ENCODE results near the gene CHERP.
"Not testable (repeated sequence)": the region's sequence is repeated elsewhere in the genome, so short reads cannot be mapped to it uniquely, and the experiment has no call there.

CHERP gene

DNA sequence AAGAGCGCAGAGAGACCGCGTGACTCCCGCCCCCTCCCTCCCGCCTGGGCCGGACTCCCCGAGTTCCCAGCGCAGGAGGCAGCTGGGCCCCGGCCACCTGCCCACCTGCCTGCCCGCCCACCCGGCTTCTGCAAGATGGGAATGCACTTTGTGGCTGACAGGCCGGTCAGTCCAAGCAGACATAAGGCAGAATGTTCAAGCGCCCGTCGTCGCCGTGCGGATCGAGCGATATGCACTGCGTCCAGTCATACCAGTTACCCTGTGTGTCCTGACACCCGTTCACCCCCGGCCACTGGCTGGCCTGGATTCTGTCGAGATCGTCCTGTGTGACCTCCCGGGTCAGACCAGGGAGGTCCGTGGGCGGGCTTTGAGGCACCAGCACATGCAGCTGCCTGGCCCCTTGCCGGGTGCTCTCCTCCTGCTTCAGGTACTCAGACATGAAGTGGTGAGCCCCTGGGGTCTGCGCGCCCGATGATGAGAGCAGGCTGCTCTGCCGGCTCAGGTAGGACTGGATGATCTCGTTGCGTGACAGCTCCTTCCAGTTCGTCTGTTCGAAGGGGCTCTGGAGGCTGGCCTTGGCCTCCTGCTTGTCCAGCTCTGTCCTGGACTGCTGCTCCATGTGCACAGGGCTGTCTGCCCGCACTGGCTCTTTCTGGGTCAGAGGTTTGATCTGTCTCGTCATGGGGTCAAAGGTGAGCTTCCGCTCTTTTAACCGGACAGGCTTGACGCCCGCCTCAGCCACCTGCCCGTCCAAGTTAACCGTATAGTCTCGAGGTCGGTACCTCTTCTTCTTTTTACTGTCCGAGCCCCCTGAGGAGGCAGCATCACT lies 33.8 kb upstream of the CHERP start:
- no peak for DNase-seq

- DNase-seq, result no peak
Measured at GRCh38 chr19:16575282-16575681, 33.0 kb upstream of the CHERP start.

- no peak for DNase-seq
Measured at GRCh38 chr19:16573925-16574324, 31.7 kb upstream of the CHERP start.

DNA sequence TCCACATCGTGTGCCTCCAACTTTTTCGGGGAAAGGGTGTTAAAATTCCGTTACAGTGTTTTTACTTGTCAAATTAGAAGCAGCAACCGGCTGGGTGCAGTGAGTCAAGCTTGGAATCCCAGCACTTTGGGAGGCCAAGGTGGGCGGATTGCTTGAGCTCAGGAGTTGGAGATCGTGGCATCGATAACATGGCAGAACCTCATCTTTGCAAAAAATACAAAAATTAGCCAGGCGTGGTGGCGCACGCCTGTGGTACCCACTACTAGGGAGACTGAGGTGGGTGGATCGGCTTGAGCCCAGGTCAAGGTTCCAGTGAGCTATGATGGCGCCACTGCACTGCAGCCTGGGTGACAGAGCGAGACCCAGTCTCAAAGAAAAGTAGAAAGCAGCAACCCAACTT lies 31.1 kb upstream of the CHERP start:
- no peak for DNase-seq

- DNase-seq, result peak; percentile 98
Measured at GRCh38 chr19:16572332-16573211, 30.3 kb upstream of the CHERP start, which contains the start of gene SLC35E1. Gene SLC35E1, minus strand, starts transcription at chr19:16572415. Its CDS starts 51 bp downstream, at chr19:16572364.

- DNase-seq, result peak; percentile 21
Measured at GRCh38 chr19:16571822-16572331, 29.6 kb upstream of the CHERP start.

DNA sequence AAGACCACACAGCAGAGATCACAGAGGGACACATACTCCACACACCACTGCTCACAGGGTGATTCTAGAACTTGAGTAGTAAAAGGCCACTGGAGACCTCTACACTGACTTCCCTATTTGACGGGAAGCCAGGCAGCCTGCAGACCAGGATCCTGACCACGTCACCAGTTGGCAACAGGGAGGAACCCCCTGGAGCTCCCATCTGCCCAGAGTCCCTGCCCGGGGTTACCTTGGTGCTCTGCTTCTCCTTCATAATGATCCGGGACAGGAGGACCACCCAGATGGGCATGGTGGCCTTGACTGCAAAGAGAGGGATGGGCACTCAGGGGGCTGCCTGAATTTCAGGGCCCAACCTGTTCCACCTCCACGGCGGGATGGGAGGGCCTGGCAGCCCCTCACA lies 29.0 kb upstream of the CHERP start:
- DNase-seq, result peak; percentile 63

- no peak for DNase-seq
Measured at GRCh38 chr19:16569609-16570320, 27.5 kb upstream of the CHERP start.

- DNase-seq, result no peak
Measured at GRCh38 chr19:16566702-16567101, 24.5 kb upstream of the CHERP start.

DNA sequence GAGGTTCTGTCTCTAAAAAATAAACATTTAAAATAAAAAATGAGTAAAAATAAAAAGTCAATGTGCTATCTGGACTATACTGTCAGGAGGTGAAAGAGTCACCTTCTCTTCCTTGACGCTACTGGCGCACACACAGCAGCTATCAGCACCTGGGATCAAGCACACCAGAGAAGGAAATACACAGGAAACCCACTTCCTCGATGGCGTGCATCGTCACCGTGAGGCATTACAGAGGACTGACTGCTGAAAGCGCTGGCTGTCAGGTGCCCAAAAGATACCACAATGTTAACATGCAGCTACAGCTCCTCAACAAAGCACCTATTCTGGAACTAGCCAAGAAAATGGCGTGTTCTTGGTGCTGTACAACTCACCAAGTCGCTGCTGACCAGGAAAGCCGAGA lies 23.9 kb upstream of the CHERP start:
- DNase-seq, result no peak

DNA sequence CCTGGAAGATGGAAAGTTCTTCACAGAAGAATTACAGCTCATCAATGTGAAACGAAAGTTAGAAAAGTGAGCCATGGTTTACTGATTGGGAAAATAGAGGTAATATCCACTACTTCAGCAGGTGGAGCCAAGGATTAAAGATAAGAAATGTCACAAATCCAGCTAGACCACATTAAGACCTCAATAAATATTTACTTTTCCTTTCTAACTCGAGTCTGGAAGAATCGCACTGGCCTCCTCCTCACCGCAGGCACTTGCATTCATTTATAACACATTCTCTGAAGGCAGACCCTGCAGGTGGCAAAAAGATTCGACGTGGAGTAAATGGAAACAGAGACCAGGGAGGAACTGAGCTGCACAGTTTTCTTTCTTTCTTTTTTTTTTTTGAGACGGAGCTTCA lies 22.6 kb upstream of the CHERP start:
- no peak for DNase-seq

DNA sequence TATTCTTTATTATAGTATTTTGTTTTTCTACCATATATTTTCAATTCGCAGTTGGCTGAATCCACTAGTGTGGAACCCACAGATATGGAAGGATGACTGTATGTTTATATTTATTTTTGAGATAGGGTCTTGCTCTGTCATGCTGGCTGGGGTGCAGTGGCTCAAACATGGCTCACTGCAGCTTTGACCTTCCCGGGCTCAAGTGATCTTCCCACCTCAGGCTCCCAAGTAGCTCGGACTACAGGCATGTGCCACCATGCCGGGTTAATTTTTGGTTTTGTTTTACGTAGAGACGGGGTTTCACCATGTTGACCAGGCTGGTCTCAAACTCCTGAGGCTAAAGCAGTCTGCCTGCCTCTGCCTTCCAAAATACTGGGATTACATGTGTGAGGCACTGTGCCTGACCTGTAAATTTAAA lies 20.4 kb upstream of the CHERP start:
- DNase-seq, result no peak

GRCh38 chr19:16561382-16561781 lies 19.1 kb upstream of the CHERP start:
- DNase-seq, result no peak

- no peak for DNase-seq
Measured at GRCh38 chr19:16559780-16560276, 17.6 kb upstream of the CHERP start.

DNA sequence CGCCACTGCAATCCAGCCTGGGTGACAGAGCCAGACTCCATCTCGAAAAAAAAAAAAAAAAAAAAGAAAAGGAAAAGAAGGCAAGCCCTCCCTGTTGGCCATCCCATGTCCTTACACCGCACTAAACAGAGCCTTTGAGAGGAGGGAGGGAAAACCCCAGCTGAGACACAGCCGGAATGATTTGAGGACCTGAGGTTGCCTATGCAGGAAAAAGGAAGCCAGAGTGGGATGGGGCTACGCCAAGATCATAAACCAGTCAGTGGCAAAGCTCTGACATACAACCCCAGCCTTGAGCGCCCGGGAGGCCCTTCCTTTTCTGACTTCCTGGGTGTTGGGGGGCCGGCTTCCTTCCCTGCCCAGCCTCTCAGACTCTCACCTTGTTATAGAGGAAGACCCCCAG lies 12.5 kb upstream of the CHERP start:
- DNase-seq, result no peak

- not testable (repeated sequence) for DNase-seq
Measured at GRCh38 chr19:16551902-16552301, 9.7 kb upstream of the CHERP start.

DNA sequence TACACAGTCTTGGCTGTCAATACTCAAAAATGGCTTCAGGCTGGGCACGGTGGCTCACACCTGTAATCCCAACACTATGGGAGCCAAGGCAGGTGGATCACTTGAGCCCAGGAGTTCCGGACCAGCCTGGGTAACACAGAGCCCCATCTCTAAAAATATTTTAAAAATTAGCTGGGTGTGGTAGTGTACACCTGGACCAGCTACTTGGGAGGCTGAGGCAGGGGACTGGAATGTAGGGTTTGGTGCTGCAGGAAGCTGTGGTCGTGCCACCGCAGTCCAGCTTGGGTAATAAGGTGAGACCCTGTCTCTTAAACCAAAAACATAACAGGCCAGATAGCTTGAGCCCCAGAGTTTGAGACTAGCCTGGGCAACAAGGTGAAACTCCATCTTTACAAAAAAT lies 6.7 kb upstream of the CHERP start:
- DNase-seq, result no peak

DNA sequence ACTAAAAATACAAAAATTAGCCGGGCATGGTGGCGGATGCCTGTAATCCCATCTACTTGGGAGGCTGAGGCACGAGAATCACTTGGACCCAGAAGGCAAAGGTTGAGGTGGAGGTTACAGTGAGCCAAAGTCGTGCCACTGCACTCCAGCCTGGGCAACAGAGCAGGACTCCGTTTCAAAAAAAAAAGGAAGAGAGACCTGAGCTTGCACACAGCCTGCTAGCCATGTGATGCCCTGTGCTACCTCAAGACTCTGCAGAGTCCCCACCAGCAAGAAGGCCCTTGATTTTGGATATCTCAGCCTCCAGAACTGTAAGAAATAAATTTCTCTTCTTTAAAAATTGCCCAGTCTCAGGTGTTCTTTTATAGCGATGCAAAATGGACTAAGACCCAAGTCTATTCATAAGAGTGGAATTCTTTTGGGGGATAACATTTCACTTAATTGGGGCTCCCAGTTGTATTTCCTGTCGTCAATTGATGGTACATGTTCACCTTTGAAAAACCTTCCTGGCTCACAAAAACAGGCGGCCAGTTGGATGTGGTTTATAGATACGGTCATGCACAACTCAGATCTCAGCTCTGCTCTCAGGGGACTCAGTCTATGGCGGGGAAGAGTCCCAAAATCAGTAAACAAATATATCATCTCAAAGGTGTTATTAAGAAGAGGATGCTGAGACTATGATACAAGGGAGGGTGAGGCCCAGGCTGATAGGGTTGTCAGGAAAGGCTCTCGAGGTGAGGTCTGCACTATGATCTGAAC lies 2.4 kb upstream of the CHERP start:
- DNase-seq, result no peak

DNA sequence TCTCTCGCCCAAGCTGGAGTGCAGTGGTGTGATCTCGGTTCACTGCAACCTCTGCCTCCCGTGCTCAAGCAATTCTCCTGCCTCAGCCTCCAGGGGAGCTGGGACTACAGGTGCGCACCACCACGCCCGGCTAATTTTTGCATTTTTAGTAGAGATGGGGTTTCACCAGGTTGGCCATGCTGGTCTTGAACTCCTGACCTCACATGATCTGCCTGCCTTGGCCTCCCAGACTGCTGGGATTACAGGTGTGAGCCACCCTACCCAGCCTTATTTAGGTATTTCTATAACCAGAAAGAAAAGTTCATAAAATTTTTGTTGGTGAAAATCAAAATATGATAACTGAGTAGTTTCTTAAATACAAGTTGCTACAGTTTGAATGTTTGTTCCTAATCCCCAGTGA lies 1.5 kb upstream of the CHERP start:
- DNase-seq, result not testable (repeated sequence)

DNA sequence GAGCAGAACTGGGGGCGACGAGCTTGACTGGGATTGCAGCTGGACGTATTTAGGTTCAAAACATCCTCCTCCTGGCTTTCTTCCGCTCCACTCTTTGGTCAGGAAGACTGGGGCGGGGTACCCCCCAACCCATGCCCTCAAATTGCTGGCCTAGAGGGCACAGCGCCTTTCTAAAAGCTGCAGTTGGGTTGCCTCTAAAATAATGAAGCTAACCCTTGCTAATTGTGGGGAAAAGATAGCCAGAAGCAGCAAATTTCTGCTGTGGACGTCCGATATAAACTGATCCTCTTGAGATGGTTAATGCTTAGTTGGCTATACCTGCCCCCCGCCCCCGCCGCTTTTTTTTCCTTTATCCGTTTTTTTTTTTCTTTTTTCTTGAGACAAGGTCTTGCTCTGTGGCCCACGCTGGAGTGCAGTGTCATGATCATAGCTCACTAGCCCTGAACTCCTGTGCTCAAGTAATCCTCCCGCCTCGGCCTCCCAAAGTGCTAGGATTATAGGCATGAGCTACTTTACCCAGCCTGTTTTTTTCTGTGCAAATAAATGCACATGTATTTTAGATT lies 754 bp upstream of the CHERP start:
- DNase-seq, result peak; percentile 20

- peak; percentile 9 for DNase-seq
Measured at GRCh38 chr19:16541526-16542044, 652 bp downstream of the CHERP start.

Data from suppressor macrophage treated with lipopolysaccharide for 4 hours (primary cell).